DMS 273 (cell line): ENCODE results near the gene CR1.
A peak's percentile ranks its signal among the peaks of the same experiment; 100 is the strongest.
"Not testable (repeated sequence)": the region's sequence is repeated elsewhere in the genome, so short reads cannot be mapped to it uniquely, and the experiment has no call there.

Experiments used
- DNase-seq: peaks from one replicate; lab custom pipeline; 2025; ENCODE audit not compliant: unreplicated experiment; lab: John Stamatoyannopoulos, UW

CR1 gene

GRCh38 chr1:207495801-207496792, at the start of gene CR1:
TSS of gene CR1 (plus strand) at chr1:207496157. CDS start at chr1:207496268, 111 bp downstream.
- DNase-seq: no peak

GRCh38 chr1:207453710-207454045, 42.3 kb upstream of the CR1 start:
- no peak for DNase-seq

GRCh38 chr1:207454046-207454964, 41.7 kb upstream of the CR1 start, which contains the start of gene CR2:
TSS of gene CR2 (plus strand) at chr1:207454328. CDS start at chr1:207454419, 91 bp downstream.
- peak; percentile 24 for DNase-seq

- no peak for DNase-seq
Observed at GRCh38 chr1:207455183-207455754, 40.7 kb upstream of the CR1 start.

GRCh38 chr1:207458414-207458813, 37.5 kb upstream of the CR1 start:
- no peak for DNase-seq

GRCh38 chr1:207459008-207459407, 36.9 kb upstream of the CR1 start:
- DNase-seq: no peak

- no peak for DNase-seq
Observed at GRCh38 chr1:207461649-207462048, 34.3 kb upstream of the CR1 start.

GRCh38 chr1:207462535-207462934, 33.4 kb upstream of the CR1 start:
- no peak for DNase-seq

GRCh38 chr1:207463021-207463420, 32.9 kb upstream of the CR1 start:
- DNase-seq: no peak

GRCh38 chr1:207463571-207463970, 32.4 kb upstream of the CR1 start:
- DNase-seq: no peak

GRCh38 chr1:207470927-207471326, 25.0 kb upstream of the CR1 start:
- no peak for DNase-seq

- DNase-seq: no peak
Observed at GRCh38 chr1:207474210-207474609, 21.7 kb upstream of the CR1 start.

- DNase-seq: no peak
Observed at GRCh38 chr1:207486198-207486597, 9.8 kb upstream of the CR1 start.

- no peak for DNase-seq
Observed at GRCh38 chr1:207487636-207488035, 8.3 kb upstream of the CR1 start.

- DNase-seq: no peak
Observed at GRCh38 chr1:207493212-207493611, 2.7 kb upstream of the CR1 start.

GRCh38 chr1:207494171-207494570, 1.8 kb upstream of the CR1 start:
- no peak for DNase-seq

- DNase-seq: not testable (repeated sequence)
Observed at GRCh38 chr1:207495281-207495680, 676 bp upstream of the CR1 start.

- DNase-seq: no peak
Observed at GRCh38 chr1:207497941-207498340, 2.0 kb downstream of the CR1 start.

- peak; percentile 76 for DNase-seq
Observed at GRCh38 chr1:207499573-207499972, 3.6 kb downstream of the CR1 start.

- DNase-seq: no peak
Observed at GRCh38 chr1:207500306-207500705, 4.3 kb downstream of the CR1 start.

GRCh38 chr1:207501071-207501470, 5.1 kb downstream of the CR1 start:
- DNase-seq: no peak
